ENCODE data around the gene ZNF609. TPM values are rescaled to one million over a fixed set of nuclear protein-coding genes. Genes with fewer than 3 reads are reported as not detected.

ZNF609 gene
- total and polyA plus RNA-seq, 11 donors, result 5.8 to 24.5 (median 15.3) TPM

GRCh38 chr15:64686130-64686735 is 225.9 kb downstream of the ZNF609 start:
- TF ChIP-seq, protein P1, sequence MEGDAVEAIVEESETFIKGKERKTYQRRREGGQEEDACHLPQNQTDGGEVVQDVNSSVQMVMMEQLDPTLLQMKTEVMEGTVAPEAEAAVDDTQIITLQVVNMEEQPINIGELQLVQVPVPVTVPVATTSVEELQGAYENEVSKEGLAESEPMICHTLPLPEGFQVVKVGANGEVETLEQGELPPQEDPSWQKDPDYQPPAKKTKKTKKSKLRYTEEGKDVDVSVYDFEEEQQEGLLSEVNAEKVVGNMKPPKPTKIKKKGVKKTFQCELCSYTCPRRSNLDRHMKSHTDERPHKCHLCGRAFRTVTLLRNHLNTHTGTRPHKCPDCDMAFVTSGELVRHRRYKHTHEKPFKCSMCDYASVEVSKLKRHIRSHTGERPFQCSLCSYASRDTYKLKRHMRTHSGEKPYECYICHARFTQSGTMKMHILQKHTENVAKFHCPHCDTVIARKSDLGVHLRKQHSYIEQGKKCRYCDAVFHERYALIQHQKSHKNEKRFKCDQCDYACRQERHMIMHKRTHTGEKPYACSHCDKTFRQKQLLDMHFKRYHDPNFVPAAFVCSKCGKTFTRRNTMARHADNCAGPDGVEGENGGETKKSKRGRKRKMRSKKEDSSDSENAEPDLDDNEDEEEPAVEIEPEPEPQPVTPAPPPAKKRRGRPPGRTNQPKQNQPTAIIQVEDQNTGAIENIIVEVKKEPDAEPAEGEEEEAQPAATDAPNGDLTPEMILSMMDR (IDR thresholded peaks at IDR 0.05), result peak; percentile 52 to 82 (median 69)
- TF ChIP-seq POLR2A (IDR thresholded peaks at IDR 0.05), result no peak
- Histone ChIP-seq H3K27ac (peak overlapping the region in 4 of 12 donors; percentile 10 to 64 (median 30)), H3K4me3 (no peak overlapping the region), H3K4me1 (peaks cover under 1 to 67% (median 37%) of the 10 kb centered on the region in 12 donors), H3K9me3 (no peaks in the 10 kb centered on the region), H3K36me3 (peaks cover 3 to 95% (median 85%) of the 10 kb centered on the region in 9 donors), H3K27me3 (no peaks in the 10 kb centered on the region)
- 59 to 65% (median 61%) methylated on average over 10 of the region's 10 CpGs for WGBS, 4 donors
- DNase-seq (no peak), ATAC-seq (no peak)
- intact Hi-C loops (cut with DNase I), result loop anchor here in 9 of 10 donors (1.0 to 10.0 kb wide), 8 partner anchors 41 to 471 kb away; no protein-coding TSS in a partner anchor

GRCh38 chr15:64687172-64687571 is 226.8 kb downstream of the ZNF609 start:
- no peak for TF ChIP-seq POLR2A (IDR thresholded peaks at IDR 0.05)
- intact Hi-C loops (cut with DNase I), result loop anchor here in 8 of 10 donors (2.0 to 10.0 kb wide), 7 partner anchors 40 to 472 kb away; no protein-coding TSS in a partner anchor
- Histone ChIP-seq H3K27me3 (no peaks in the 10 kb centered on the region), H3K27ac (peak overlapping the region in 10 of 12 donors; percentile 31 to 67 (median 54)), H3K4me1 (peaks cover 4 to 68% (median 46%) of the 10 kb centered on the region in 12 donors), H3K9me3 (no peaks in the 10 kb centered on the region), H3K36me3 (peaks cover 3 to 92% (median 84%) of the 10 kb centered on the region in 9 donors), H3K4me3 (no peak overlapping the region)
- ATAC-seq (no peak), DNase-seq (no peak)
- 60 to 85% (median 74%) methylated on average over 2 of the region's 2 CpGs for WGBS, 4 donors

DNA sequence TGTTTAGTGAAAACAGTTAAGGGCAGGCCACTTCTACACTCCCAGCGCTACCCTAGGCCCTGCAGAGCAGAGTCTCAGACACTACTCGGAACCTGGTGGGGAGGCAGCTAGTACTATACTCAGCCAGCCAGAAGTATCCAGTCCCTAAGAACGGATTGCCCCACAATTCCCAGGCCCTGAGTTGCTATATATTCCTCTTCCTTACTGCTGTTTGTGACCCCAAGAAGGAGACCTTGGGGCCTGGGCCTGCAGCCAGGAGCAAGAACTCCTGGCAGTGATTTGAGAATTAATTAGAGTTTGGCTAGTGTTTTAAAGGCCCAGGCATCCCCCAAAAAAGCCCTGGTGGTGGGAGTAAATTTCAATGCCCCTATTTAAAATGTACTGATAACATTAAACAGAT is 227.3 kb downstream of the ZNF609 start:
- intact Hi-C loops (cut with DNase I), result loop anchor here in 9 of 10 donors (1.0 to 10.0 kb wide), 8 partner anchors 39 to 473 kb away; no protein-coding TSS in a partner anchor
- 41 to 52% (median 50%) methylated on average over 3 of the region's 3 CpGs for WGBS, 4 donors
- Histone ChIP-seq H3K4me1 (peaks cover 4 to 68% (median 49%) of the 10 kb centered on the region in 12 donors), H3K9me3 (no peaks in the 10 kb centered on the region), H3K27ac (peak overlapping the region in 10 of 12 donors; percentile 31 to 67 (median 54)), H3K4me3 (no peak overlapping the region), H3K27me3 (no peaks in the 10 kb centered on the region), H3K36me3 (peaks cover 3 to 92% (median 82%) of the 10 kb centered on the region in 9 donors)
- ATAC-seq (peak in 3 of 4 donors; percentile 3 to 9 (median 8)), DNase-seq (no peak)
- TF ChIP-seq, protein P1 (IDR thresholded peaks at IDR 0.05), result no peak
- TF ChIP-seq POLR2A (IDR thresholded peaks at IDR 0.05), result no peak

GRCh38 chr15:64688770-64689169 is 228.4 kb downstream of the ZNF609 start:
- no peaks in the 10 kb centered on the region for H3K27me3 ChIP-seq
- intact Hi-C loops (cut with DNase I), result loop anchor here in 8 of 10 donors (1.0 to 10.0 kb wide), 6 partner anchors 38 to 474 kb away; no protein-coding TSS in a partner anchor
- TF ChIP-seq, protein P1 (IDR thresholded peaks at IDR 0.05), result no peak
- TF ChIP-seq POLR2A (IDR thresholded peaks at IDR 0.05), result no peak
- DNase-seq (no peak), ATAC-seq (no peak)
- no peaks in the 10 kb centered on the region for H3K9me3 ChIP-seq
- no peak overlapping the region for H3K4me3 ChIP-seq
- WGBS, 4 donors, result 57 to 79% (median 72%) methylated on average over 3 of the region's 3 CpGs
- peak overlapping the region in 8 of 12 donors; percentile 13 to 67 (median 44) for H3K27ac ChIP-seq
- peaks cover 6 to 68% (median 51%) of the 10 kb centered on the region in 12 donors for H3K4me1 ChIP-seq
- peaks cover 3 to 93% (median 81%) of the 10 kb centered on the region in 9 donors for H3K36me3 ChIP-seq
